Fibroblast of the conjunctiva (primary cell): ENCODE measurements around the gene IFI27.

Experiments used
- DNase-seq: peaks from one replicate; pipeline ENCODE4 v3.0.0-alpha.2; 2010; ENCODE audit warnings: low read depth

The IFI27 gene

DNA sequence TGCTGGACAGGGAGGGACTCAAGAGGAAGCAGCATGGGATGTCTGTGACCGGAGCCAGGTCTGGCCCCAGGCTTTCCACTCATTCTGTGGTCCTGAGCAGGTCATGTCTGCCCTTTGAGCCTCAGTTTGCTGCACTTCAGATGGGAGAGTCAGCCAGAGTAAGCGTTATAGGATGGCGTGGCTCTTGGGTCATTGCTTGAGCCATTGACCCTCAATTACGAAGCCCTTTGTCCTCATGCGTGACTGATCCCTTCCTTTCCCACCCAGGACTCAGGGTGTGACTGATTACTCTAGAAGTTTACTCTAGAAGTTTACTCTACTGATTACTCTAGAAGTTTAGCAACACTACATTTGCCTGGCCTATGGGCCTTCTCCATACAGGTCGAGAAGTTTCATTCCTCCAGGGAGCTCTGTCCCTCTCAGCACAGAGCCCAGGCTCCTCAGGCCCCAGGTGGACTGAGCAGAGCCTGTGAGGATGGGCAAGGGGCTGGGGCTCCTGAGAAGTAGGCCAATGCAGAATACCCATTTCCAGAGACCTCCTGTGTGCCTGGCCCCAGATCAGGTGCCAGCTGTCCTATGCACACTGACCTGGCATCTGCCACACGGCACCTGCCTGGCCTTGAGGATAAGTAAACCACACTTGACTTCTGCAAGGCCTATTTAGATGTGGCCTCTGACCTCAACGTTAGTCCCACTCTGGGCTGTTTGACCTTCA lies 7.6 kb upstream of the IFI27 start:
- DNase-seq, result no peak

DNA sequence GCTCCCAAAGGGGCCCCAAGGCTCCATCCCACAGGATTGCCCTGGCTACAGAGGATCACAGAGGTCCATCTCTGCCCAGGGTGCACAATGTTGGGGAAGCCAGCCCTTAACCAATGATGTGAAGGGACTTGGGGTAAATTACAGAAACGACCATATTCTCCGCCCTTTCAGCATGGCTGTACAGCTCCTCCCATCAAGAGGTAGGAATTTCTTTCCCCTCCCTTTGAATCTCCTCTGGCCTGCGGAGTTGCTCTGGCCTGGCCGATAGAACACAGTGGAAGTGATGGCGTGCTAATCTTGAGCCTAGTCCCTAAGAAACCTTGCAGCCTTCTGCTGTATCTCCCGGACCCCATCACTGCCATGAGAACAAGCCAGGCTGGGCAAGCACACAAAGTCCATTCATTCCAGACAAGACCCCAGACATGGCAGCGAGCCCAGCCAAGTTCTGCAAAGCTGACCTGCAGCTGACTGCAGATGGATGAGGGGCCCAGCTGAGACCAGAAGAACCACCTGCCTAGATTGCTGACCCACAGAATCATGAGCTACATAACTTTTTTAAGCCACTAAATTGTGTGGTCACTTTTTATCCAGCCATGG lies 6.9 kb upstream of the IFI27 start:
- no peak for DNase-seq

DNA sequence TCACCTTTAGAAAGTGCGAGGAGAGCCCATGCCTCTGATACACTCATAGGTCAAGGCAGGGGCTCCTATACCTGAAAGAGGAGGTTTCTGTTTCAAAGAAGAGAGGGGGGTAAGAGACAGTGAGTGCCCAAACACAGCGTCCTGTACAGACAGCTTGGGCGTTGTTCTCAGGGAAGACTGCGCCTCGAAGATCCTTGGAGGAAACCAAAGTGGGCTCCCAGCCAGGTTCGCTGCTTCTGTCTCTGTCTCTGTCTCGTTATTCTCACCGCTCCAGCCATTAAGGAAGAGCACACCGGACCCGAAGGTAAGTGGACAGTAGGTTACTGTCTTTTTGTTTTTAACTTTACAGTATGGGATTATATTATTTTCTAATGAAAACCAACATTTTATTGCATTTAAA lies 5.8 kb upstream of the IFI27 start:
- DNase-seq, result no peak

DNA sequence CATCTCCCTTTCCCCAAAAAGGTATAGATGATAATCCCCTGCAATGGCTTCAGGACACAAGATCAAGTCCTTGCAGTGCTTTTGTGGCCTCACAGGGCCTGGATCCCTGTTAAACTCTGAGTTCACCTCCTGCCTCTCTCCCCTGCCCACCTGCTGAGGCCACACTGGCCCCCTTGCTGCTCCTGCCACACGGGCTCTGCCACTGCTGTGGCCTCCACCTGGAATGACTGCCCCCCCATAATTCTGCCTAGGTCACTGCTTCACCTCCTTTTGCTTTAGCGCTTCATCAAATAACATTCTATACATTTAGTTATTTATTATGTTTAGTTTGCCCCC lies 653 bp upstream of the IFI27 start:
- no peak for DNase-seq

DNA sequence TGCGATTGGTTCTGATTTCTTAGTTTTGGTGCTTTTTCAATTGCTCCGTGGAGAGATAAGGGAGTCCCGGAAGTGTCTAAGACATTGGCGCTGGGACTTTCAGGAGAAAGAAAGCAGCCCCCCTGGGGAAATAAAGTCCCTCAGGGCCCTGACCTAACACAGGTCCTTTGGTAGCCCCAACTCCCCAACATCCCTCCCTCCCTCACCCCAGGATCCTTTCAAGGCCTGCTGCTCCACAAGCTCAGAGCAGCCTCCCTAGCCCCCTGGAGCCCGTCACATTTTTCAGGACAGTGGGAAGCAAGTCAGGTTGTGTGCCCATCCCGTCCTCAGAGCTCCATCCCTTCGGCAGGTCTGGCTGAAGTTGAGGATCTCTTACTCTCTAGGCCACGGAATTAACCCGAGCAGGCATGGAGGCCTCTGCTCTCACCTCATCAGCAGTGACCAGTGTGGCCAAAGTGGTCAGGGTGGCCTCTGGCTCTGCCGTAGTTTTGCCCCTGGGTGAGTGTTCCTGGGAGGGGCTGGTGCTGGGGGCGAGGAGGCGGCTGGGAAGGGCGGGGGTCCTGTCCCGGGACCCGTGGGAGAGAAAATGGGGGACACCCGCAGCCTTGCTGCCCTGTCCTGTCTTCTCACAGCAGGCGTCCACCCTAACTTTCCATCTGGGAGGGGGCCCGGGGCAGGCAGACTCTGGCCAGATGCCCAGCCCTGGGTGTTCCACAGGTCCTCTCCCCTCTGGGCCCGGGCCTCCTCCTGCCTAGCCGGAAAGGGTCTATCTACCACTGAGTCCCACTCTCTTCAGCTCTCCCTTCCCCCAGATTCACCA lies 950 bp downstream of the IFI27 start:
- no peak for DNase-seq

DNA sequence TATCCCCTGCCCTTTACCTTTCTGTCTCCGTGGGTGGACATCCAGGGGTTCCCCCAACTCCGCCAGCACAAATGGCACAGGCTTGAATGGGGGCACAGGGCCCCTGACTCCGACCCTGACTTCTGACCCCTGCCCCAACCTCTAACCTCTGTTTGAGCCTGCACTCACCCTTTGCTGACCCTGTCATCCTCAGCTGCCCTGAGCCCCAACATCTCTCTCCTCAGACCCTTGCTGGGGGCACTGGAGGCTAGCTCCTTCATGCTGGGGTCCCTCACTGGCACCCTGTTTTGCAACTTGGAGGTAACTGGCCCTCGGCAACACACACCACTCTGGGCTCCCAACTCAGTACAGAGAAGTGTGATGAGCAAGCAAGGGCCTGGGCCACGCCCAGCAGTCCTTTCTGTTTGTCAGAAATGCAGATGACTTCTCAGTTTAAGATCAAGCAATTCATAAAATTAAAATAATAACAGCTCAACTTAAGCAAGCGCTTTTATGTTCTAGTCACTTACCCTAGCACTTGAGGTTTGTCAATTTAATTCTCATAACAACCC lies 2.1 kb downstream of the IFI27 start:
- no peak for DNase-seq

DNA sequence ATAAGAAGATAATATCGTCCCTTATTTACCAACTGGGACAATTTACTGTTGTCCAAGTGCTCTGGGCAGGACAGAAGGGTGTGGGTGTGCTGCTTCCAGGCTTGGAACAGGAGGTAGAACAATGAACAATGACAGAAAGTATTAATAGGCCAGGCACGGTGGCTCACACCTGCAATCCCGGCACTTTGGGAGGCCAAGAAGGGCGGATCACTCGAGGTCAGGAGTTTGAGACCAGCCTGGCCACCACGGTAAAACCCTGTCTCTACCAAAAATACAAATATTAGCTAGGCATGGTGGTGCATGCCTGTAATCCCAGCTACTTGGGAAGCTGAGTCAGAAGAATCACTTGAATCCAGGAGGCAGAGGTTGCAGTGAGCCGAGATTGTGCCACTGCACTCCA lies 2.5 kb downstream of the IFI27 start:
- no peak for DNase-seq

DNA sequence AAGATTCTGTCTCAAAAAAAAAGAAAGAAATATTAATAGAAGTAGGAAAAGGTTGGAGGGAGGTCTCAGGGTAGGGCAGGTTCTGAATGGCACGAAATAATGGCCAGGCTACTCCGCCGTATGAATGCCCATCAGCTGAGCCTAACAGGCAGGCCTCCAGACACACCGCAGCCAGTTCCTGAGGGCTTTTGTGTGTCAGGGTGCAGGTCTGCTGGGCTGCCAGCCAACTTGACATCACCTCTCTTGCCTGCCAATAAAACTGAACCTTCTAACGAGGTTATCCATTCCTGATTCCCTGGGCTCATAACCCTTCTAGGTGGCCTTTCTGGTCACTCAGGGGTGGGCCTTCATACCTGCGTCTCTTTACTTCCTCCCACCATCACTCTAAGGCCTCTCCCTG lies 3.0 kb downstream of the IFI27 start:
- DNase-seq, result no peak

DNA sequence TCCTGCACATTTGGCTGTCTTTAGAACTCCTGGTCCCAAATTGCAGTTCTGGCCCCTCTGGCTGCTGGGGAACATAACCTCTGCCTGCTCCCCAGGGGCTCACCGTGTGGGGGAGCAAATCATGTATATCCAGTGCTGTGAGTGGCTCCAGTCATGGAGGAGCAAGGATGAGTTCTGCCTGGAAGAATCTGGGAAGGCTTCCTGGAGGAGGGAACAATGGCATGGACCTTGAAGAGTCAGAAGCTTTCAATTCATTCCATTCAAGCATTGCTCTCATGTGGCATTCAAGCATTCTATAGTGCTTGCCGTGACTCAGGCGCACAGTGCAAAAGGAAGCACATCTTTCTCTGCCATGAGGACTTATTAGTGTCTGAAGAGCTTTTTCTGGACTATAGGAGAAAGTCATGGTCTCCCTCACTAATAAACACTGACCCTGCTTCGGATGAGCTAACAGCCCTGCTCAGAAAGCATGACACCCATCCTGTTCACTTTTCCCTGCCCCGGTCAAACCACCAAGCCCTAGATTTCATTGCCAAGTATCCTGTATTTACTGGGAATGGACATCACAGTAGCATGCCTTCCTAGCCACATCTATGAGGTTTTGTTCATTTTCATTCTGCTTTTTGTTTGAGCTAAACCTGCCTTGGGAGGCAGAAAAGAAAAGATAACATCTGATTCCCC lies 3.5 kb downstream of the IFI27 start:
- DNase-seq, result no peak

DNA sequence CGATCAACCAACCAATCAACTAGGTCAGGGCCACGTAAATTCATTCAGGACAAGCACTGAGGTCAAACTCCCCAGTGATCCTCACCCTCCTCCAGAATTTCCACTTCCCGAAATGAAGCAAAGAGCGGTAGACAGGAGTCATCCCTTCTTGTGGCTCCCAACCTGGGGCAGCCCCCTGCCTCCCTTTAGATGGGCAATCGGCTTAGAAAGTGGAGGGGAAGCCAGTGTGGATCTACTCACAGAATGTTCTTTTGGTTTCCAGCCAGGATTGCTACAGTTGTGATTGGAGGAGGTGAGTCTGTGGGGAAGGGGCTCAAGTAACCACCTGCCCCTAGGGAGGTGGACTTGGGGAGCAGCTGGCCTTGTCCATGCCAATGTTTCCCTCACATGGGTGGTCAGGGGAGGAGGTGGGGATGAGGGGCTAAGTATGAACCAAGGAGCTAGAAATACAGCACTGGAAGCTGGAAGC lies 4.1 kb downstream of the IFI27 start:
- no peak for DNase-seq

DNA sequence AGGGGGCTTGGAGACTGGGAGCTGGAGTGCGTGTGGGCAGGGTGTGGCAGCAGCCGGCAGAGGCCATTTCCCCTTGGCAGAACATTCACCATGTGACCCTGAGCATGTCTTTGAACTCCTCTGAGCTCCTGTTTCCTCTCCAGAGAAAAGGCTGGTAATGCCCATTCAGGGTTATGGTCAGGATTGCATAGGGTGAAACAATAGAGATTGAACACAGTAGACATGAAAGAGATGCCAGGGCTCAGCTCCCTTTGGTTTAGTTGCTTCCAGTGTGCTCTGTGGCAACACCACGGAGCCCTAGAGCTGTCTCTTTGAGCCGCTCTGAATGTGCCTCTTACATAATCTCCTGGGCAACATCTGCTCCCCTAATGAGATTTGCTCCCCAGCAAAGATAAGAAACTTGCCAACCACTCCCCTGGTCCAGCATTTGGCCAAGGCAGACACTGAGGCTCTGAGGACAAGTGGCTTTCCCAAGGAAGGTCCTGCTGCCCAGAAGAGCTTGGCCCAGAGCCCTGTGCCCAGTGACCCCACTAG lies 4.6 kb downstream of the IFI27 start:
- DNase-seq, result no peak

DNA sequence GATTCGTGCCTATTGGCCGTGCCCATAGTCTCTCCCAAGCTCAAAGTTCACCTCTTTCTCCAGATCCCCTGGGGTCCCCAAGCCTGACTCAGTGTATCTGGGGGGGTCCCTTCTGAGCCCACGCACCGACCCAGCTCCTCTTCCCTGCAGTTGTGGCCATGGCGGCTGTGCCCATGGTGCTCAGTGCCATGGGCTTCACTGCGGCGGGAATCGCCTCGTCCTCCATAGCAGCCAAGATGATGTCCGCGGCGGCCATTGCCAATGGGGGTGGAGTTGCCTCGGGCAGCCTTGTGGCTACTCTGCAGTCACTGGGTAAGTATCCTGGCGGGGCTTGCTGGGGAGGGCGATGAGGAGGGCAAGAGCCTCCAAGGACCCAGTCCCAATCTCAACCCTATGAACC lies 5.1 kb downstream of the IFI27 start:
- no peak for DNase-seq

DNA sequence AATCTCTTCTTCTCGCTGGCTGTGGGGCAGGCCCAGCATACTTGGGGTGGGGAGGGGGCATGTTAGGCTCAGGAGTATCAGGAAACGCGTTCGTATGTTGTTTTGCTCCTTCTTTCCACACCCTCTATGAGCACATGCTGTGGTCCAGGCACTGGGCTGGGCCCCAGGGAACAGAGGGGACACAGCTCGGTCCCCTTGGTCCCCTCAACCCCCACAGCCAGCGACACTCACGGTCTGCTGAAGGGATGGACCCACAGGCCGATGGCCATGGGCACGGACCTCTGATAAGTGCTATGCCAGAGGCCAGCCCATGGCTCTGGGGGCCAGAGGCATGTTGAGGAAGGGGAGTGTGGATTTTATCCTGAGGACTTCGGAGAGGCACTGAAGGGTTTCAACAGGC lies 6.2 kb downstream of the IFI27 start:
- no peak for DNase-seq

DNA sequence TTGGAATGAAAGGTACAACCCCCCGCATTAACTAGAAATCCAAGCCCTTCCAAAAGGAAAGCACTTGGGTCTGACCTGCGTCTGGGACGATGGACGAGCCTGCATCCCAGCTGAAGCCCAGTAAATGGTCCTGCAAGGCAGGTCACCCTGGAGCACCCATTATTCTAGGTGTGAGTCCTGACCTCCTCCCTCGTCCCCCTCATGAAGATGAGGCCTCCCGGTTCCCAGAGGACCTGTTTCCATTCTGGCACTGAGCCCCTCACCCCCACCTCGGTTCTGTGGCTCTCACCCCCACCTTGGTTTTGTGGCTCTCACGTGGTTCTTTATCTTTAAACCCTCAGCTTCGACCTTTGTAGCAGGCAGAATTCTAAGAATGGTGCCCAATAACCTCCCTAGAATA lies 7.3 kb downstream of the IFI27 start:
- DNase-seq, result no peak

DNA sequence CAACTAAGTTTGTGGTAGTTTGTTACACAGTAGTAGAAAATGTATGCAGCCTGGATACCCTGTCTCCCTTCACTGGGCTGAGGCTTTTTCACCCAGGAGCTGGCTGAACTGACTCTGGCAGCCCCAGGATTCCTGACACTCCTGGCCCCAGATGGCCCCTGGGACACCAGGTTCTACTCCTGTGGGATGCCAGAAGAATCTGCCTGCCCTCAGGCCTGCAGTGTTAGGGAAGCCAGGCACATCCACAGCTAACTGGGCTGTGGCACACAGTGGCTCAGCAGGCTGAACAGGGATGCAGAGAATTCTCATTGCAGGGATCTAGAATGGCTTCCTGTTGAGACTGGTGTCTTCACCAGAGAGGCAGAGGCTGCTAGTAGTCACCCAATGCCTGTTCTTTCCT lies 8.5 kb downstream of the IFI27 start:
- no peak for DNase-seq

DNA sequence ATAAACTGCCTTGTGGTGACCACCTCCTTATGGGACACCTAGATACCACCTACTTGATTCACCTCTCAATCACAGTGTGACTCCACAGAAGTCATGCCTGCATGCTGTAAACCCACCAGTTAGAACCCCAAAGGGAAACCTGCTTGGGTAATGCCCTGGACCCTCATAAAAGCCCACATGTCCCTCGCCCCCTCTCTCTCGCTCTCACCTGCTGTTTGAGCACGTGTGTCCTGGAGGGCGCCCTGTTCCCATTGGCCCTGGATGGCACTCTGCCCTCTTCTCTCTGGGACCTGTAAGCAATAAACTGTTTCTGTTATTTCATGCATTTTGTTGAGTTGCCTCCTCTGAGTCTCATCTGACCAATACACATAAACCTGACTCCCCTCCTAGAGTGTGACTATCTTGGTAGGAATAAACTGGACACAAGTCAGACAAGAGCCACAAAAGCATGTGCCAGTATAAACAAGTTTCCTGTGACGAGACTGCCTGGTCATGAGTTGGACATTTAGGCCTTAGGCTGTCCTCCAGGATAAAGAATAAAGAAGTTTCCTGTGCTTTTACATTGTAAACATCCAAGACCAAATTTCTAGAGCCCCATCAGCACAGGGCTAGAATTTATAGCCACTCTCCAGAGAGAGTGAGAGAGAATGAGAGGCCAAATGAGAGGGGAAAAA lies 10.3 kb downstream of the IFI27 start:
- no peak for DNase-seq

DNA sequence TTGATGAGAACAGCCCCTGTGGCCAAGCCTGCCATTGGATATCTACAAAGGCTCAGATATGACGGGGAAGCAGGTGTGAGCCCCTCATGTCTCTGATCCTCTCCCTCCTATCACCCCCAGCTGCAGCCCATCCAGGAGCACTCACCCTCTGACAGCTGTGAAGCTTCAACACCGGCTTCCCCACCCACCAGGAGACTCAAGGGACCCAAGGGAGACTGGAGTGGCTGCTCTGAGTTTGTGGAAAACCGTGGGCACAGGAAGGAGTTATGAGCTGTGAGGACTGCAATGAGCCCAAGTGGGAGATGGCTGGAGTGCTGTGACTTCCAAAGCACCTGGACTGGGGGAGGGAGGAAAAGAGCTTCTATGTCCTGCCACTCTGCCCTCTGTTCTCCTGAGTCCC lies 10.9 kb downstream of the IFI27 start:
- DNase-seq, result no peak

DNA sequence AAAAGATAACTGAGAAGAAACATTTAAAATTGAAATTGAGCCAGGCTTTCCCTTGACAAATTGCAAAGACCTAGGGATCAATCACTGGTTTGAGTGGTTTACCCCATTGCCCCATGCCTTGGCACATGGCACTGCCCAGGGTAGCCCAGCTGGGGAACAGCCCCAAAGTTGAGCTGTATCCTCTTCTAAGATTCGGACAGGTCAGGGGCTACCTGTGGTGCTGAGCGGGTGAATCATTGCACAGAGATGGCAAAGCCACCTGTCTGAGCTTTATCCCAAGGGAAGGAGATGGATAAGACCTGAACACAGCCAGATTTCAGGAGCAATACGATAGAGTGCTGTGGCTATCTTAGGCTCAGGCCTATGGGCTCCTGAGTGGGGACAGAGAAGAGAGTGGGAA lies 11.9 kb downstream of the IFI27 start:
- DNase-seq, result no peak

DNA sequence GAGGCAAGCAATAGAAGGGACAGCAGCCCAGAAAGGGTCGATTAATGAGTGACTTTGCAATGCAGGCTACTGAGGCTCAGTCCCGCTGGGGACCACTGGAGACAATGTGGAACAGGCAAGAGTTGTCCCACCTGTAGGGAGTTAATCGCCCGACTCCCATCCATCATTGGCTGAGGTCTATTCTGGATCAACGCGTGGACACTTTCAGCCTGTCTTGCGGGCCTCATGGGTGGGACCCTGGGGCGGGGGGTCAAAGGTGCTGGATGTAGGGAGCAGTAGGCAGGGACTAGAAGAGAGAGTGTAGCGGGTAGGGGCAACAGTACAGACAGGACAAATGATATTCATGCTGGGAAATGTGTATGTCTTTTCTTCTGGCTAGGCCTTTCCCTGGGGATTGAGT lies 12.8 kb downstream of the IFI27 start:
- DNase-seq, result no peak

DNA sequence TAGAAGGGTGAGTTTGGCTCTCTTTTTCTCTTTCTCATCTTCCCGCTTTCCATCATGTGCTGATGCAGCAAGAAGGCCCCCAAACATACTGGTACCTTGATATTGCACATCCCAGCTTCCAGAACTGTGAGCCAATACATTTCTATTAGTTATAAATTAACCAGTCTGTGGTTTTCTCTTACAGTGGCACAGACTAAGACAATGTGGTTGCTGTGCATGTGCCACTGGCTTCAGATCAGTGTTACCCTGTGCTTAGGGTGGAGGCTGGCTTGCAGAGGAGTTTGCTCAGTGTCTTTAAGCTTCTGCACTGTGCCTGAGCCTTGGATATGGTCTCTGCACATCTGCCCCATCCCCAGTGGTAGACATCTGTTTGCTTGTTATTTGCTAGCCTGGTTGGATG lies 13.3 kb downstream of the IFI27 start:
- no peak for DNase-seq

DNA sequence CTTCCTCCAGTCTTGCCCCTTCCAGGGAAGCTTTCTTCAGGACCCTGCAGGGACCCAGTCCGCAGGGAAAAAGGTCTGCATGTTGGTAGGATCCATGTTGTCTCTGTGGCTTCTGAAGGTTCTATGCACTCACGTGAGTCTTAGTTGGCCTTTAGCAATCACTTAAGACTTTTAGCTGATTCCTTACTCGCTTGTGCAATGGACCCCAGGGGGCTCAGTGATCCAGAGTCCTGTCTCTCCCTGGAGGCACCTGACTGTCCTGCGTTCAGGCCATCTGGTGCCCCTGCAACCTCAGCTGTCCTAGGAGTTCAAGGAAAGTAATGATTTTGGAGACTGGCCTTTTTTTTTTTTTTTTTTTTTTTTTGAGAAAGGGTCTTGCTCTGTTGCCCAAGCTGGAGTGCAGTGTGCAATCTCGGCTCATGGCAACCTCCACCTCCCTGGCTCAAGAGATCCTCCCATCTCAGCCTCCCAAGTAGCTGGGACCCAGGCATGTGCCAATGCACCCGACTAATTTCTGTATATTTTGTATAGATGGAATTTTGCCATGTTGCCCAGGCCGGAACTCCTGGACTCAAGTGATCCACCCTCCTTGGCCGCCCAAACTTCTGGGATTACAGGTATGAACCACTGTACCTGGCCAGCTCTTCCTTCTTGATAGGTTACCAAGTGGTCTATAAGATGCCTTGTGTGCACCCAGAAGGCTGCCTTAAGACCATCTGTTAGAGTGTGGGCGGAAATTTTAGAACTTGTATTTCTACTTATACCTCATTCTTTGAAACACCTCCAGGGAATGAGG lies 14.2 kb downstream of the IFI27 start:
- DNase-seq, result no peak
